ENCODE results near the gene WNT7A. TPM values are rescaled to one million over a fixed set of nuclear protein-coding genes. Genes with fewer than 3 reads are reported as not detected.

Gene WNT7A
- total and polyA plus RNA-seq, 3 donors from 2014 or later = 1.1 to 3.3 (median 1.1) TPM

DNA sequence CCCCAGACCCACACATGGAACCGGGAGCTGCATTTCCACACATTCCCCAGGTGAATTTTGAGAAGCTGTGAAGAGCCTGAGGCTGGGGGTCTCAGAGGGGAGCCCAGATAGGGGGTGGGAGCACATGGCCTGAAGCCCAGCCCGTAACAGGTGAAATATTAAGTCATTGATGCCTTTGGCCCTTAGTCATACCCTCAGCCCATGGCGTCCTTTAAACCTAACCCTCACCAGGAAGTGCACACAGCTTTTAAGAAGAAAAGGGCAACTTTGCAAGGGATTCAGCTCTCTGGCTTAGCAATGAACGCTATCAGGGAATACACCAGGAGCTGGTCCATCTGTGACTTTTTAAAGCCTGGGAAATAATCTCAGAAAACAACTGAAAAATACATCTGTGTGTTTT lies 40.6 kb downstream of the WNT7A start:
- Histone ChIP-seq H3K4me3 (no peak overlapping the region), H3K27ac (no peak overlapping the region), H3K9me3 (no peaks in the 10 kb centered on the region), H3K4me1 (no peaks in the 10 kb centered on the region), H3K27me3 (no peaks in the 10 kb centered on the region), H3K36me3 (ENCODE audit: low read depth, missing control alignments) (no peaks in the 10 kb centered on the region)
- intact Hi-C loops (cut with DNase I; ENCODE audit: low total_unique reads) = no loop called here
- no peak for TF ChIP-seq POLR2A (IDR thresholded peaks at IDR 0.05)
- TF ChIP-seq, protein P1, sequence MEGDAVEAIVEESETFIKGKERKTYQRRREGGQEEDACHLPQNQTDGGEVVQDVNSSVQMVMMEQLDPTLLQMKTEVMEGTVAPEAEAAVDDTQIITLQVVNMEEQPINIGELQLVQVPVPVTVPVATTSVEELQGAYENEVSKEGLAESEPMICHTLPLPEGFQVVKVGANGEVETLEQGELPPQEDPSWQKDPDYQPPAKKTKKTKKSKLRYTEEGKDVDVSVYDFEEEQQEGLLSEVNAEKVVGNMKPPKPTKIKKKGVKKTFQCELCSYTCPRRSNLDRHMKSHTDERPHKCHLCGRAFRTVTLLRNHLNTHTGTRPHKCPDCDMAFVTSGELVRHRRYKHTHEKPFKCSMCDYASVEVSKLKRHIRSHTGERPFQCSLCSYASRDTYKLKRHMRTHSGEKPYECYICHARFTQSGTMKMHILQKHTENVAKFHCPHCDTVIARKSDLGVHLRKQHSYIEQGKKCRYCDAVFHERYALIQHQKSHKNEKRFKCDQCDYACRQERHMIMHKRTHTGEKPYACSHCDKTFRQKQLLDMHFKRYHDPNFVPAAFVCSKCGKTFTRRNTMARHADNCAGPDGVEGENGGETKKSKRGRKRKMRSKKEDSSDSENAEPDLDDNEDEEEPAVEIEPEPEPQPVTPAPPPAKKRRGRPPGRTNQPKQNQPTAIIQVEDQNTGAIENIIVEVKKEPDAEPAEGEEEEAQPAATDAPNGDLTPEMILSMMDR (IDR thresholded peaks at IDR 0.05) = no peak
- WGBS, 2 donors = 66 to 77% methylated on average over 4 of the region's 4 CpGs
- no peak for DNase-seq

DNA sequence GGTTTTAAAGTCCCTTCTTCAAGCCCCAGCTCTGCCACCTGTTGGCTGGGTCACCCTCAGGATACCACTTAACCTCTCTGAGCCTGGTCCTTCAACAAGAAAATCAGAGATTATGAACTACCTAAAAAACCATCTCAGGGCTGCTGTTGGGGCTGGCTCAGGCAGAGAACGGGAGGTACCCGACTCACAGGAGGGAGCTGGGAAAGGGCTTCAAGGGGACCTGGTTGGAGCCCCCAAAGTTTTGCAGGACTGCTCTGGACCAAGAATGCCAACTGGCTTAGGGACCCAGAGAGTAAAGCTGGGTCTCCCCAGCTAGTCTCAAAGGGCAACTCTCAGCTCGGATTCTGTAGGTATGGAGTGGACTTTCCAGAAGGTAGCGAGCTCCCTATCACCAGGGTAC lies 41.5 kb downstream of the WNT7A start:
- no peak for TF ChIP-seq POLR2A (IDR thresholded peaks at IDR 0.05)
- TF ChIP-seq, protein P1 (IDR thresholded peaks at IDR 0.05) = no peak
- Histone ChIP-seq H3K4me1 (no peaks in the 10 kb centered on the region), H3K4me3 (no peak overlapping the region), H3K27ac (no peak overlapping the region), H3K9me3 (no peaks in the 10 kb centered on the region), H3K27me3 (no peaks in the 10 kb centered on the region), H3K36me3 (ENCODE audit: low read depth, missing control alignments) (no peaks in the 10 kb centered on the region)
- intact Hi-C loops (cut with DNase I; ENCODE audit: low total_unique reads) = no loop called here
- WGBS, 2 donors = 86 to 88% methylated on average over 4 of the region's 4 CpGs
- DNase-seq = no peak

DNA sequence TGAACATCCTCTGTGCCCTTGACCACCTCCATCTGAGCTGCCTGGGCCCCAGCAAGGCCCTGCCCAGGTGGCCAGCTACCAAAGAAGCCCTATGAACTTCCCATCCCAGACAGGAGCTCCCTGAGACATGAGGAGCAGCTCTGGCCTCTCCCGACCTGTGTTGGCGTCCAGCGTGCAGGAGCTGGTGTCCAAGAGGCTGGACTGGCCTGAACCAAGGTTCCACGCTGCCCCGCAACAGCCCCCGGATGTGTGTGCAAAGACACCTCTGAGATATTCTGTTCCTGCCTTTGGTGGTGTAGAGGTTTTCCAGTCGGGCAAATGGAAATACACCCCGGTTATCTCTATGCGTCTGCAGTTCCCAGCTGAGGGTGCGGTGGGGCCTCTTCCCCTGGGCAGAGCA lies 42.1 kb downstream of the WNT7A start:
- H3K4me1 ChIP-seq = no peaks in the 10 kb centered on the region
- H3K4me3 ChIP-seq = no peak overlapping the region
- TF ChIP-seq, protein P1 (IDR thresholded peaks at IDR 0.05) = no peak
- TF ChIP-seq POLR2A (IDR thresholded peaks at IDR 0.05) = no peak
- H3K9me3 ChIP-seq = no peaks in the 10 kb centered on the region
- DNase-seq = no peak
- H3K27me3 ChIP-seq = no peaks in the 10 kb centered on the region
- 77 to 85% methylated on average over 5 to 10 of the region's 10 CpGs for WGBS, 2 donors
- H3K27ac ChIP-seq = no peak overlapping the region
- H3K36me3 ChIP-seq (ENCODE audit: low read depth, missing control alignments) = no peaks in the 10 kb centered on the region
- intact Hi-C loops (cut with DNase I; ENCODE audit: low total_unique reads) = no loop called here

DNA sequence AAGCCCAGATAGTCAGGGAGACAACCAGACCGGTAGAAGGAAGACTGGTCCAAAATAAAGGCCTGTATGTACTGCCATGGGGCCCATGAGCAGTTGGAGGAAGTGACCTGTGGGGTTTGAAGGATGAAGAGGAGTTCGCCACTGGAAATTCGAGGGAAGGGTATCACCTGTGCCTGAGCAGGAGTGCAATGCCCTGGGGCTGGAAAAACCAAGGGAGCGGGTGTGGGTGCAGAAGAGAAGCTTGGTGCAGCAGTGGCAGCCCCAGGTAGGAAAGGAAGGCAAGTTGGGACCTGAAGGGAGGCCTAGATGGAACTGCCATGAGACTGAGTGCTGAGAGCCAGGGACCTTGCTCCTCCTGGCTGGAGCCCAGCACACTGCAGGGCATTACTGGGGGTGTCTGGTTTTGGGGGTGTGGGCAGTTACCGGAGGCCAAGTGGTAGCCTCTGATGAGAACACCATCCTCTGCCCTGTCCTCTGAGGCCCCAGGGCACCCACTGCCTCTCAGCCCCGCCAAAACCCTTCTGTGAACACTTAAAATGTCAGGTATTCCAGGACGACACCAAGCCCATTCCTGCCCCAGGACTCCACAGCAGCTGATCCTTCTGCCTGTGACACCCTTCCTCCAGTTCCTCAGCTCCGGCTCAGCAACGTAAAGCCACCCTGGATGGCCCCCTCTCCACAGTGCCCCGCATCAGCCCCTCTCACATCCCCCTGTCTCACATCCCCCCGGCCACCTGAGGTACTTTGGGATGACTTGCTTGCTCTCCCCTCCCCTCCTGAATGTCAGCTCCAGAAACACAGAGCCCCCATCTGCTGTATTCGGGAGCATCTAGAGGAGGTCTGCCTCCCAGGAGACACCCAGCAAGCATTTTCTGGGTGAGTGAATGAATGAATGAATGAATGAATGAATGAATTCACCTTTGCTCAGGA lies 42.9 kb downstream of the WNT7A start:
- intact Hi-C loops (cut with DNase I; ENCODE audit: low total_unique reads) = no loop called here
- Histone ChIP-seq H3K4me3 (no peak overlapping the region), H3K36me3 (ENCODE audit: low read depth, missing control alignments) (no peaks in the 10 kb centered on the region), H3K9me3 (no peaks in the 10 kb centered on the region), H3K4me1 (no peaks in the 10 kb centered on the region), H3K27me3 (no peaks in the 10 kb centered on the region), H3K27ac (no peak overlapping the region)
- WGBS, 2 donors = 91% methylated on average over 9 to 12 of the region's 12 CpGs
- TF ChIP-seq POLR2A (IDR thresholded peaks at IDR 0.05) = no peak
- TF ChIP-seq, protein P1 (IDR thresholded peaks at IDR 0.05) = no peak
- no peak for DNase-seq

DNA sequence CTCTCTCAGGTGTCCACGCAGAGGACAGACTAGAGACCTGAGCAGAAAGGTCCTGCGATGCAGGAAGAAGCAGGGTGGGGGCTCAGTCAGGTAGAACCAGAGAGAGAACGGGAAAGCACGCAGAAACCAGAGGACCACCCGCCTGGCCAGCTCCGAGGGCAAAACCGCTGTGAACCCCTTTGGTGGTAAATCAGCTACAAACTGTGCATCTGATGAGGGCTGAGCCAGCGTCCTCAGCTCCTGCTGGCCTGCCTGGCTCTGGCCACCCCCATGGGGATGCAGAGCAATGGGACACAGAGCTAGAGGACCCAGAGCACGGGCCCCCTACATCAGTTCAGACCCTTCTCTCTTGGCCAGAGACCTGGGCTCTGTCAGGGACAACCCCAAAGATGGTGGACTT lies 44.6 kb downstream of the WNT7A start:
- WGBS, 2 donors = 80 to 81% methylated on average over 7 to 9 of the region's 9 CpGs
- intact Hi-C loops (cut with DNase I; ENCODE audit: low total_unique reads) = no loop called here
- no peak for DNase-seq
- Histone ChIP-seq H3K27me3 (no peaks in the 10 kb centered on the region), H3K9me3 (no peaks in the 10 kb centered on the region), H3K27ac (no peak overlapping the region), H3K36me3 (ENCODE audit: low read depth, missing control alignments) (no peaks in the 10 kb centered on the region), H3K4me3 (no peak overlapping the region), H3K4me1 (no peaks in the 10 kb centered on the region)
- TF ChIP-seq, protein P1 (IDR thresholded peaks at IDR 0.05) = no peak
- no peak for TF ChIP-seq POLR2A (IDR thresholded peaks at IDR 0.05)
